Measurements from ENCODE around the gene FGD3. TPM values are rescaled to one million over a fixed set of nuclear protein-coding genes. Genes with fewer than 3 reads are reported as not detected.

FGD3 gene
- total RNA-seq, 4 donors from 2014 or later = 1.7 to 4.2 (median 3.3) TPM

- TF ChIP-seq CTCF (IDR thresholded peaks at IDR 0.05) (no peak), POLR2A (IDR thresholded peaks at IDR 0.05) (no peak), EP300 (IDR thresholded peaks at IDR 0.05) (no peak), POLR2AphosphoS5 (IDR thresholded peaks at IDR 0.05) (no peak)
- no peak overlapping the region for H3K4me3 ChIP-seq
- H3K27ac ChIP-seq = no peak overlapping the region
- no peak for ATAC-seq
- H3K4me1 ChIP-seq = no peaks in the 10 kb centered on the region
- WGBS, 2 donors (ENCODE audit: low coverage in 1 of 2) = 63% methylated on average over 2 of the region's 3 CpGs; no CpG with 5 or more reads in 1 of the 2 donors
- H3K9me3 ChIP-seq = peaks cover 0 to 9% (median 0%) of the 10 kb centered on the region in 3 donors
- no peaks in the 10 kb centered on the region for H3K36me3 ChIP-seq
- no peaks in the 10 kb centered on the region for H3K27me3 ChIP-seq
Measured at GRCh38 chr9:92961627-92962302, 14.4 kb downstream of the FGD3 start.

DNA sequence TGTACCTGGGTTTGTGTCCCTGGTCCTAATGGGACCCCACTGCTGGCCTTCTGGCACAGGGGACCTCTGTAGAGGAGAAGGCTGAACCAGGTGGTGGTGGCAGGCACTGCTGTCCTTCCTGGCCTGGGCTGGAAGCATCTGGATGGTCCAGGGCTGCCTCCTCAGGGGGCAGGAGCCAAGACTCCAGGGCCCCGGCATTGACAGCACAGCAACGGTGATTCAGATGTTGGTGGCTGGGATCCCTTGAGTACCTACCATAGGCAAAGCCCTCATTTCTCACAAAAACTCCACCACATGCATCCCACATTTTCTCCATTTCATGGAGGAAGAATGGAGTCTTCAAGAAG is 15.0 kb downstream of the FGD3 start:
- TF ChIP-seq POLR2A (IDR thresholded peaks at IDR 0.05) (no peak), POLR2AphosphoS5 (IDR thresholded peaks at IDR 0.05) (no peak)
- H3K27ac ChIP-seq = no peak overlapping the region
- no peak for ATAC-seq
- no CpG with 5 or more reads among the region's 2 CpGs for WGBS, 2 donors (ENCODE audit: low coverage in 1 of 2)
- H3K4me3 ChIP-seq = no peak overlapping the region
- no peaks in the 10 kb centered on the region for H3K36me3 ChIP-seq
- H3K27me3 ChIP-seq = no peaks in the 10 kb centered on the region
- no peaks in the 10 kb centered on the region for H3K4me1 ChIP-seq
- peaks cover 0 to 9% (median 0%) of the 10 kb centered on the region in 3 donors for H3K9me3 ChIP-seq

DNA sequence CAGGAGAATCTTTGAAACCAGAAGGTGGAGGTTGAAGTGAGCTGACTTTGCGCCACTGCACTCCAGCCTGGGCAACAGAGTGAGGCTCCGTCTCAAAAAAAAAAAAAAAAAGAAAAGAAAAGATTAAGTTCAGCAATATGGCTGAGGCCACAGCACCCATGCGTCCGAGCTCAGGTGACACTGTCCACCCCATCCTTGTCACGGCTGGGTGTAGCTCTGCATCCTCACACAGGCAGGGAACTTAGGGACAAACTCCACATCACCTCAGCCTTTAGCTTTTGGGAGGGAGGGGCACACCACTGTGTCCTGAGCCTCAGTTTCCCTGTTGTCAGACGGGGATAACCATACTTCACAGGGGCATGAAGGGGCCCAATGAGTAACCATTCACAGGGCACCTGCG is 15.5 kb downstream of the FGD3 start:
- no peaks in the 10 kb centered on the region for H3K27me3 ChIP-seq
- no peak overlapping the region for H3K27ac ChIP-seq
- peaks cover 0 to 9% (median 0%) of the 10 kb centered on the region in 3 donors for H3K9me3 ChIP-seq
- H3K4me1 ChIP-seq = no peaks in the 10 kb centered on the region
- no peak overlapping the region for H3K4me3 ChIP-seq
- ATAC-seq = no peak
- TF ChIP-seq EP300 (IDR thresholded peaks at IDR 0.05) = no peak
- WGBS, 2 donors (ENCODE audit: low coverage in 1 of 2) = 89 to 93% methylated on average over 2 to 3 of the region's 7 CpGs
- no peaks in the 10 kb centered on the region for H3K36me3 ChIP-seq

DNA sequence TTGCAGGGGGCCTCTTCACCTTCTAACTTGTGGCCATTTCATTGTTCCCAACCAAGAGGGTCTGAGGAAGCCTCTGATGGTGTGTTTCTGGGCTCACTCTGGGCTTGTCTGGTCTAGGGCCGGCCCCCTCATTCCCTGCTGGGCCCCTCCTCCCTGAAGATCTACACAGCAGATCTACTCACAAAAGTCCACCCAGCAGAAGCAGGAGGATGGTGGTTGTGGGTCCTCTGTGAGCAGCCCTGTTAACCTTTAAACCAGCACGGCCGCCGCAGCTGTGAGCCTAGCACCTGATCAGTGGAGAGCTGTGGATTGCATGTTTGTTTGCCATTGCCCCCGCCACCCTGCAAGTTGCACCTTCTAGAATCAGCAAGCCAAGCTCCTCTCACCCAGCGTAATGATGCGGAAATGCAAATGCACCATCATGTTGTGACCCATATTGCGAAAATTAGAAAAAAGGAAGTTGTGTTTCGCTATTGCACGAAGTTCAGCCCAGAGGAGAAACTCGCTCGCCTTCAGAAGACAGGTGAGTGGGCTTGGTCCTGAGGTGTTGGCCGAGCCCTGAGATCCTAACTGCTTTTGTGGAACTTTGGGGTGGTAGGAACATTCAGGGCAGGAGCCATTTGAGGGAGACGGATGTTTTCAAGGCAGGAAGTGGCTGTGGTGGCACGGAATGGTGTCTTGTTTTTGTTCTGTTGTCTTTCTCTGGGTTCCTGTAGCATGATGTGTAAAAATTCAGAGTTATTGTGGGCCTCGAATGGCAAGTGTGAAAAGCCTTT is 16.7 kb downstream of the FGD3 start:
- H3K4me3 ChIP-seq = peak overlapping the region in 1 of 2 donors; percentile 43
- no peaks in the 10 kb centered on the region for H3K27me3 ChIP-seq
- TF ChIP-seq CTCF (IDR thresholded peaks at IDR 0.05) = no peak
- TF ChIP-seq EP300 (IDR thresholded peaks at IDR 0.05) = no peak
- TF ChIP-seq POLR2A (IDR thresholded peaks at IDR 0.05) = no peak
- TF ChIP-seq POLR2AphosphoS5 (IDR thresholded peaks at IDR 0.05) = no peak
- H3K4me1 ChIP-seq = no peaks in the 10 kb centered on the region
- WGBS, 2 donors (ENCODE audit: low coverage in 1 of 2) = 80 to 81% methylated on average over 10 of the region's 16 CpGs
- peaks cover 0 to 9% (median 0%) of the 10 kb centered on the region in 3 donors for H3K9me3 ChIP-seq
- peak overlapping the region in 3 of 4 donors; percentile 14 to 54 (median 43) for H3K27ac ChIP-seq
- no peak for ATAC-seq
- no peaks in the 10 kb centered on the region for H3K36me3 ChIP-seq

DNA sequence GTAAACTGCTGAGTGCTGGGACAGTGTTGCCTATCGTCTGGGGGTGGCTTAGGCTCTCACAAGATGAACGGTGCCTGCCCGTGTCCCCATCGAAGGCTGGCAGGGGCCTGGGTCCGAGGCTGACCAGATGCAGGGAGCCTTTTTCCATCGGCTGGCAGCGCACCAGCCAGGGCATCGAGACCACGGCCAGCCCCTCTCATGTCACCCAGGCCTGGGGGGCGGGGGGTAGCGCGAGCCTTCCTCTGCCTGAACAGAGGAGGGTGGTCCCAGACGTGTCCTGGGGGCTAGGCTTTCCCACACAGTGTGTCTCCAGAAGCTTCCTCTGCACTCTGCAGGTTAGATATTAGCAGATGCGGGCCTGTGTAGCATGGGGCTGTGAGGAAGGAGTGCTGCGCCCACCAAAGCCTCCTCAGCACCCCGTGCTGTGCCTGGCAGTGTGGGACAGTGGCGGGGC is 17.3 kb downstream of the FGD3 start:
- peak overlapping the region in 3 of 4 donors; percentile 14 to 54 (median 43) for H3K27ac ChIP-seq
- H3K27me3 ChIP-seq = no peaks in the 10 kb centered on the region
- H3K36me3 ChIP-seq = no peaks in the 10 kb centered on the region
- H3K4me3 ChIP-seq = peak overlapping the region; percentile 9 to 43
- WGBS, 2 donors (ENCODE audit: low coverage in 1 of 2) = 90% methylated on average over 10 of the region's 17 CpGs; no CpG with 5 or more reads in 1 of the 2 donors
- peaks cover 0 to 9% (median 0%) of the 10 kb centered on the region in 3 donors for H3K9me3 ChIP-seq
- H3K4me1 ChIP-seq = no peaks in the 10 kb centered on the region
- TF ChIP-seq EP300 (IDR thresholded peaks at IDR 0.05) (no peak), POLR2AphosphoS5 (IDR thresholded peaks at IDR 0.05) (no peak), POLR2A (IDR thresholded peaks at IDR 0.05) (no peak), CTCF (IDR thresholded peaks at IDR 0.05) (no peak)
- no peak for ATAC-seq
